BLaER1 treated with 17β-estradiol and CSF1 and Interleukin-3, amounts not matched to agents 10 nM and 100 nM (cell line): ENCODE data around the gene HAGH.

ENCODE experiments used
- H3K27ac ChIP-seq, 11 experiments: shearing (Covaris generic); formaldehyde crosslinking; 2 replicates each; pipeline ENCODE4 v1.8.1; 2022
- H3K27me3 ChIP-seq, 11 experiments: shearing (Covaris generic); formaldehyde crosslinking; 2 replicates each; pipeline ENCODE4 v1.8.1; 2022
- H3K36me3 ChIP-seq, 11 experiments: shearing (Covaris generic); formaldehyde crosslinking; 2 replicates each; pipeline ENCODE4 v1.8.1; 2022
- H3K4me1 ChIP-seq, 10 experiments: shearing (Covaris generic); formaldehyde crosslinking; 2 replicates each; pipeline ENCODE4 v1.8.1; 2022
- H3K4me2 ChIP-seq, 11 experiments: shearing (Covaris generic); formaldehyde crosslinking; 2 replicates each; pipeline ENCODE4 v1.8.1; 2022
- H3K4me3 ChIP-seq, 10 experiments: shearing (Covaris generic); formaldehyde crosslinking; 2 replicates each; pipeline ENCODE4 v1.8.1; 2022
- H3K9ac ChIP-seq, 11 experiments: shearing (Covaris generic); formaldehyde crosslinking; 2 replicates each; pipeline ENCODE4 v1.8.1; 2022
- H3K9me3 ChIP-seq, 11 experiments: shearing (Covaris generic); formaldehyde crosslinking; replicated peaks in 1 of 11; 2 replicates each; pipeline ENCODE4 v1.8.1; 2022
- H4K20me1 ChIP-seq, 11 experiments: shearing (Covaris generic); formaldehyde crosslinking; 2 replicates each; pipeline ENCODE4 v1.8.1; 2022
- Cebpa-rat ChIP-seq, 11 experiments: shearing (Covaris generic); IDR thresholded peaks; 2 replicates each; pipeline ENCODE4 v1.8.1; 2022

HAGH gene

DNA sequence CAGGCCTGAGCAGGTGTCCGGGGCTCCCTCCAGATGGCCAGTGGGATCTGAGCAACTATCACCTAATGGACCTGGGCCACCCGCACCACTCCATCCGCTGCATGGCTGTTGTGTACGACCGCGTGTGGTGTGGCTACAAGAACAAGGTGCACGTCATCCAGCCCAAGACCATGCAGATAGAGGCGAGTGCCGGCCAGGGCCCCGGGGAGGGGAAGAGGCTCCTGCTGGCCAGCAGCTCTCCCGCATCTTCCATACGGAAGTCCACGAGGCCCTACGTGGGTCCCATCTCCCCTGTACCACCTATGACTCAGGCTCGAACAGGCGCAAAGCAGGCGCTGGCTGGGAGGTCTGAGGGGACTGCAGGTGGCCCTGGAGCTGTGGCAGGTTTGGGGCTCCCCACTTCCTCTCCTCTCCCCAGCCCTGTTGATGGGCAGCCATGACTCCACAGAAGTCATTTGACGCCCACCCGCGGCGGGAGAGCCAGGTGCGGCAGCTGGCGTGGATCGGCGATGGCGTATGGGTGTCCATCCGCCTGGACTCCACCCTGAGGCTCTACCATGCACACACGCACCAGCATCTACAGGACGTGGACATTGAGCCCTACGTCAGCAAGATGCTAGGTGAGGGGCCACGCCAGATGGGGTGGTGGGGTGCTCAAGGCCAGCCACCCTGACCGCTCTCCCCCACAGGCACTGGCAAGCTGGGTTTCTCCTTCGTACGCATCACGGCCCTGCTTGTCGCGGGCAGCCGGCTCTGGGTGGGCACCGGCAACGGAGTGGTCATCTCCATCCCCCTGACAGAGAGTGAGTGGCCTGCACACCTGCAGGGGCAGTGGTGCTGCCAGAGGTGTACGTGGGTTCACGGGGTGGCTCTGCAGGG is 59.3 kb downstream of the HAGH start:
- Histone ChIP-seq H3K27me3 (peaks cover 0 to under 1% (median 0%) of the 10 kb centered on the region in 11 experiments; a peak in 1 of 22 replicates), H3K9me3 (no peaks in the 10 kb centered on the region), H3K27ac (no peak overlapping the region), H3K4me1 (peaks cover 17 to 32% (median 25%) of the 10 kb centered on the region in 10 experiments), H4K20me1 (peaks cover 19 to 85% (median 47%) of the 10 kb centered on the region in 11 experiments; a peak in 21 of 22 replicates), H3K4me3 (no peak overlapping the region), H3K4me2 (no peak overlapping the region), H3K9ac (no peak overlapping the region), H3K36me3 (peaks cover 47 to 76% (median 70%) of the 10 kb centered on the region in 11 experiments)
- no peak for TF ChIP-seq Cebpa-rat (IDR thresholded peaks at IDR 0.05)

DNA sequence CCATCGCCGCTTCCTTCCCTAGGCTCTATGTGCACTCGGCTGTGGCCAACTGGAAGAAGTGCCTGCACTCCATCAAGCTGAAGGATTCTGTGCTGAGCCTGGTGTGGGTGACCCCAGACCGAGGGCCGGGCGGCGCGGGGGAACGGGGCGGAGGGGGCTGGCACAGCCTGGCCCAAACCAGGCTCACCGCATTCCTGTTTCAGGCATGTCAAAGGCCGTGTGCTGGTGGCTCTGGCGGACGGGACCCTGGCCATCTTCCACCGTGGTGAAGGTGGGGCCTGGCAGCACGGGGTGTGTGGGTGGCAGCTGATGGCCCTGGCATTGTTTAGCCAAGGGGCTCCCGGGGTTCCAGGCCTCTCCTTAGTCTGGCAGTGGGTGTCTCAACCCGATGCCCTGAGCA is 59.9 kb downstream of the HAGH start:
- Histone ChIP-seq H4K20me1 (peaks cover 25 to 92% (median 53%) of the 10 kb centered on the region in 11 experiments; a peak in 21 of 22 replicates), H3K4me2 (no peak overlapping the region), H3K4me1 (peaks cover 22 to 39% (median 31%) of the 10 kb centered on the region in 10 experiments), H3K27ac (no peak overlapping the region), H3K9me3 (no peaks in the 10 kb centered on the region), H3K27me3 (peaks cover 0 to 6% (median 0%) of the 10 kb centered on the region in 11 experiments; a peak in 1 of 22 replicates), H3K9ac (no peak overlapping the region), H3K36me3 (peaks cover 47 to 81% (median 70%) of the 10 kb centered on the region in 11 experiments), H3K4me3 (no peak overlapping the region)
- no peak for TF ChIP-seq Cebpa-rat (IDR thresholded peaks at IDR 0.05)

DNA sequence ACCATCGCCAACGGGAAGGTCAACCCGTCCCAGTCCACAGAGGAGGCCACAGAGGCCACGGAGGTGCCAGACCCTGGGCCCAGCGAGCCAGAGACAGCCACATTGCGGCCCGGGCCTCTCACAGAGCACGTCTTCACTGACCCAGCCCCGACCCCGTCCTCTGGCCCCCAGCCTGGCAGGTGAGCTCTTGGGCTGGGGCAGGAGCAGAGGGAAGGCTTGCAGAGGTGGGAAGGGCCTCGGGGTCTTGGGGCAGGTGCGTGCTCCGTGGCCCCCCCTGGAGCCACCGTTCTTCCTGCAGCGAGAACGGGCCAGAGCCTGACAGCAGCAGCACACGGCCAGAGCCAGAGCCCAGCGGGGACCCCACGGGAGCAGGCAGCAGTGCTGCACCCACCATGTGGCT is 60.4 kb downstream of the HAGH start:
- Histone ChIP-seq H3K36me3 (peaks cover 47 to 83% (median 71%) of the 10 kb centered on the region in 11 experiments), H3K4me2 (no peak overlapping the region), H3K27ac (no peak overlapping the region), H3K9ac (no peak overlapping the region), H3K27me3 (peaks cover 0 to 6% (median 0%) of the 10 kb centered on the region in 11 experiments; a peak in 1 of 22 replicates), H4K20me1 (peaks cover 25 to 97% (median 57%) of the 10 kb centered on the region in 11 experiments; a peak in 21 of 22 replicates), H3K9me3 (no peaks in the 10 kb centered on the region), H3K4me1 (peaks cover 22 to 43% (median 35%) of the 10 kb centered on the region in 10 experiments), H3K4me3 (no peak overlapping the region)
- no peak for TF ChIP-seq Cebpa-rat (IDR thresholded peaks at IDR 0.05)

DNA sequence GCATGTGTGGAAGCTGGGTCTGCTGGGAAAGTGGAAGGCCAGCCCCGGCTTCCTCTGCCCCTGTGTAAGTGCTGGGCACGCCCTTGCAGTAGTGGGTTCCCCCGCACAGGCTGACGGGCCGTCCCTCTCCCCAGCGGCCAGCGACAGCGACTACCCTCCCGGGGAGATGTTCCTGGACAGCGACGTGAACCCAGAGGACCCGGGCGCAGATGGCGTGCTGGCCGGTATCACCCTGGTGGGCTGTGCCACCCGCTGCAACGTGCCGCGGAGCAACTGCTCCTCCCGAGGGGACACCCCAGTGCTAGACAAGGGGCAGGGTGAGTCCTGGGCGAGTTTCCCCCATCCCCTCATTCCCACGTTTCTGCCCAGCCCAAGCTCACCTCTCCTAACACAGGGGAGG is 60.8 kb downstream of the HAGH start:
- H3K9me3 ChIP-seq: no peaks in the 10 kb centered on the region
- TF ChIP-seq Cebpa-rat (IDR thresholded peaks at IDR 0.05): no peak
- peaks cover 21 to 45% (median 37%) of the 10 kb centered on the region in 10 experiments for H3K4me1 ChIP-seq
- no peak overlapping the region for H3K27ac ChIP-seq
- peaks cover 25 to 99% (median 60%) of the 10 kb centered on the region in 11 experiments; a peak in 21 of 22 replicates for H4K20me1 ChIP-seq
- H3K27me3 ChIP-seq: peaks cover 0 to 6% (median 0%) of the 10 kb centered on the region in 11 experiments; a peak in 1 of 22 replicates
- H3K36me3 ChIP-seq: peaks cover 51 to 87% (median 75%) of the 10 kb centered on the region in 11 experiments
- no peak overlapping the region for H3K4me2 ChIP-seq
- no peak overlapping the region for H3K4me3 ChIP-seq
- H3K9ac ChIP-seq: no peak overlapping the region

DNA sequence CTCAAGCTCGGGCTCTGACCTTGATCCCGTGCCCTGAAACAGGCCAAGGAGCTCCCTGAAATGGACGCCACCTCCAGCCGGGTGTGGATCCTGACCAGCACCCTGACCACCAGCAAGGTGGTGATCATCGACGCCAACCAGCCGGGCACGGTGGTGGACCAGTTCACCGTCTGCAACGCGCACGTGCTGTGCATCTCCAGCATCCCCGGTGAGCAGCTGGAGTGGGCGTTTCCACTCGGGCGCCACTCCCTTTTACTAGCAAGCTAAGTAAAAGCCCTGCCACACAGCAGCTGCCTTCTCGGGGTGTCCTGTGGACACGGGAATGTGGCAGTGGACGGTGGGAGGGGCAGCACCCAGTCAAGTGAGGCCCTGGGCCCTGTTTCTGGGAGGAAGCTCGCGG is 61.7 kb downstream of the HAGH start:
- H3K4me3 ChIP-seq: no peak overlapping the region
- H3K4me2 ChIP-seq: no peak overlapping the region
- H3K4me1 ChIP-seq: peaks cover 13 to 45% (median 36%) of the 10 kb centered on the region in 10 experiments
- H3K27ac ChIP-seq: no peak overlapping the region
- no peak overlapping the region for H3K9ac ChIP-seq
- peaks cover 24 to 99% (median 60%) of the 10 kb centered on the region in 11 experiments; a peak in 21 of 22 replicates for H4K20me1 ChIP-seq
- no peaks in the 10 kb centered on the region for H3K9me3 ChIP-seq
- H3K36me3 ChIP-seq: peaks cover 59 to 96% (median 77%) of the 10 kb centered on the region in 11 experiments
- peaks cover 0 to 6% (median 0%) of the 10 kb centered on the region in 11 experiments; a peak in 1 of 22 replicates for H3K27me3 ChIP-seq
- no peak for TF ChIP-seq Cebpa-rat (IDR thresholded peaks at IDR 0.05)

DNA sequence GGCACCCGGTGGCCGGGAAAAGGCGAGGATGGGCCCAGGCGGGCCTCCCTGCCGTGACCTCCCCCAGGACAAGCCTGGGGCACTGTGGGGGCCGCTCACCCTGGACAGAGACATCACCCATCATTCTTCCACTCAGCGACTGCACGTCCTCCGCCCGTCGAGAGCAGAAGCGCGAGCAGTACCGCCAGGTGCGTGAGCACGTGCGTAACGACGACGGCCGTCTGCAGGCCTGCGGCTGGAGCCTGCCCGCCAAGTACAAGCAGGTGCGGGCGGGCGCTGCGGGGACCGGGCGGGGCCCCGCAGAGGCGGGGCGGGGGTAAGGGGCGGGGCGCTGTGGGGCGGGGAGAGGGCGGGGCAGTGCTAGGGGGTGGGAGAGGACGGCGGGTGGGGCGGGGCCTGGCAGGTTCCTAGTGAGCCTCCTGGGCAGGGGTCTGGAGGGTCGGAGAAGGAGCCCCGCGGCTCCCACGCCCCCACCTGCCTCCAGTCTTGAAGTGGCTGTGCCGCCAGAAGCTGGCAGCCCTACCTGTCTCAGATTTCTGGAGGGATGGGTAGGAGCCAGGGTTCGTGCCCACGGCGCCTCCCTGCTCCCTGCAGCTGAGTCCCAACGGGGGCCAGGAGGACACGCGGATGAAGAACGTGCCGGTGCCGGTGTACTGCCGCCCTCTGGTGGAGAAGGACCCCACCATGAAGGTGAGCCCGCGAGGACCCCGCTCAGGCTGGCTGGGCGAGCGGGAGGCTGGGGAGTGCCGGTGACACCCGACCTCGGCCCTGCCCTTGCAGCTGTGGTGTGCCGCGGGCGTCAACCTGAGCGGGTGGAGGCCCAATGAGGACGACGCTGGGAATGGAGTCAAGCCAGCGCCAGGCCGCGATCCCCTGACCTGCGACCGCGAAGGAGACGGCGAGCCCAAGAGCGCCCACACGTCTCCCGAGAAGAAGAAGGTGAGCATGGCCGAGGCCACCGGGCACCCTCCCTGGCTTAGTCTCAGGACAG is 62.8 kb downstream of the HAGH start:
- peak overlapping the region in 1 of 10 experiments; percentile 18; a peak in 2 of 20 replicates for H3K4me3 ChIP-seq
- peaks cover 67 to 96% (median 77%) of the 10 kb centered on the region in 11 experiments for H3K36me3 ChIP-seq
- peaks cover 0 to 6% (median 0%) of the 10 kb centered on the region in 11 experiments; a peak in 1 of 22 replicates for H3K27me3 ChIP-seq
- peak overlapping the region in 5 of 11 experiments; percentile 22 to 61 (median 58); a peak in 7 of 22 replicates for H3K9ac ChIP-seq
- no peaks in the 10 kb centered on the region for H3K9me3 ChIP-seq
- peaks cover 17 to 99% (median 59%) of the 10 kb centered on the region in 11 experiments; a peak in 21 of 22 replicates for H4K20me1 ChIP-seq
- peaks cover 9 to 50% (median 38%) of the 10 kb centered on the region in 10 experiments; a peak in 19 of 20 replicates for H3K4me1 ChIP-seq
- H3K4me2 ChIP-seq: peak overlapping the region in 9 of 11 experiments; percentile 66 to 97 (median 88); a peak in 18 of 22 replicates
- TF ChIP-seq Cebpa-rat (IDR thresholded peaks at IDR 0.05): no peak
- peak overlapping the region in 3 of 11 experiments; percentile 59 to 69 (median 60); a peak in 5 of 22 replicates for H3K27ac ChIP-seq

DNA sequence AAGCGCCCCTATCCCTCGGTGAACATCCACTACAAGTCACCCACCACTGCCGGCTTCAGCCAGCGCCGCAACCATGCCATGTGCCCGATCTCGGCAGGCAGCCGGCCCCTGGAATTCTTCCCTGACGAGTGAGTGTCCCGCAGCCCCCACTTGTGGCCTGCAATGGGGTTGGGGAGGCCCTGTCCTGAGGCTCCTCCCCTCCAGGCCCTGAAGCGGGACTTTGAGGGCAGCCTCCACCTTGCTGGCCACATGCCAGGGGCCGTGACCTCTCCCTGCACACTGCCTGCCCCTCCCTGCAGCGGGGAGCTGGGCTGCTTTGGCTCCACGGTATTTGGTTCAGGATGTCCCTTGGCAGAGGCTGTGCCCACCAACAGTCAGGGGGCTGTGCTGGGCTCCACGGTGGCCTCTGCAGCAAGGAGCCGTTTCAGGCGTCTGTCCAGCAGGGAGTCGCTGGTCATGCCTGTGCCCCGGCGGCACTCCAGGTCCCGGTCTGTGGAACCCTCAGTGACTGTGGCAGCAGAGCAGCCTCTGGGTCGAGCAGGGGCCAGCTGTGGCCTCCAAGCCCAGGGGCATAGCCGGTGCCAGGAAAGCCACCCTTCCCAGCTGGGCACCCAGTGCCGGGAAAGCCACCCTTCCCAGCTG is 63.6 kb downstream of the HAGH start:
- Histone ChIP-seq H3K9me3 (no peaks in the 10 kb centered on the region), H3K4me1 (peaks cover 9 to 50% (median 38%) of the 10 kb centered on the region in 10 experiments; a peak in 19 of 20 replicates), H3K36me3 (peaks cover 67 to 96% (median 75%) of the 10 kb centered on the region in 11 experiments), H3K4me3 (peak overlapping the region in 5 of 10 experiments; percentile 18 to 50 (median 30); a peak in 5 of 20 replicates), H3K9ac (peak overlapping the region in 8 of 11 experiments; percentile 21 to 61 (median 46); a peak in 14 of 22 replicates), H3K4me2 (peak overlapping the region in 10 of 11 experiments; percentile 35 to 97 (median 88); a peak in 20 of 22 replicates), H4K20me1 (peaks cover 17 to 99% (median 57%) of the 10 kb centered on the region in 11 experiments; a peak in 21 of 22 replicates), H3K27ac (peak overlapping the region in 6 of 11 experiments; percentile 33 to 69 (median 53); a peak in 11 of 22 replicates), H3K27me3 (peaks cover 0 to 6% (median 0%) of the 10 kb centered on the region in 11 experiments; a peak in 1 of 22 replicates)
- no peak for TF ChIP-seq Cebpa-rat (IDR thresholded peaks at IDR 0.05)
